ENCODE measurements around the gene ABHD3.
A peak's percentile ranks its signal among the peaks of the same experiment; 100 is the strongest.
"Not testable (repeated sequence)": the region's sequence is repeated elsewhere in the genome, so short reads cannot be mapped to it uniquely, and the experiment has no call there.

Gene ABHD3

GRCh38 chr18:21653361-21653760, 51.2 kb downstream of the ABHD3 start:
- no peak for DNase-seq (ENCODE audit: low read depth in 2 of 3, low spot score in 2 of 3)

- DNase-seq (ENCODE audit: low read depth in 2 of 3, low spot score in 2 of 3), result no peak
Observed at GRCh38 chr18:21652073-21652472, 52.5 kb downstream of the ABHD3 start.

GRCh38 chr18:21650311-21650710, 54.3 kb downstream of the ABHD3 start:
- no peak for DNase-seq (ENCODE audit: low read depth in 2 of 3, low spot score in 2 of 3)

GRCh38 chr18:21640375-21640774, 64.2 kb downstream of the ABHD3 start:
- DNase-seq (ENCODE audit: low read depth in 2 of 3, low spot score in 2 of 3), result not testable (repeated sequence)

GRCh38 chr18:21638822-21639221, 65.8 kb downstream of the ABHD3 start:
- no peak for DNase-seq (ENCODE audit: low read depth in 2 of 3, low spot score in 2 of 3)

GRCh38 chr18:21636769-21637168, 67.8 kb downstream of the ABHD3 start:
- DNase-seq (ENCODE audit: low read depth in 2 of 3, low spot score in 2 of 3), result no peak

- DNase-seq (ENCODE audit: low read depth in 2 of 3, low spot score in 2 of 3), result no peak
Observed at GRCh38 chr18:21634588-21635199, 69.9 kb downstream of the ABHD3 start.

- no peak for DNase-seq (ENCODE audit: low read depth in 2 of 3, low spot score in 2 of 3)
Observed at GRCh38 chr18:21632393-21632792, 72.2 kb downstream of the ABHD3 start.

- DNase-seq (ENCODE audit: low read depth in 2 of 3, low spot score in 2 of 3), result no peak
Observed at GRCh38 chr18:21629089-21629832, 75.3 kb downstream of the ABHD3 start.

GRCh38 chr18:21621640-21622039, 82.9 kb downstream of the ABHD3 start:
- not testable (repeated sequence) for DNase-seq (ENCODE audit: low read depth in 2 of 3, low spot score in 2 of 3)

GRCh38 chr18:21612125-21613039, 92.2 kb downstream of the ABHD3 start, which contains the start of gene SNRPD1:
Gene SNRPD1 (plus strand): TSS chr18:21612314. CDS start chr18:21612430, 116 bp downstream.
- peak; percentile 77 to 89 (median 82) for DNase-seq (ENCODE audit: low read depth in 2 of 3, low spot score in 2 of 3)

GRCh38 chr18:21611401-21612124, 93.0 kb downstream of the ABHD3 start:
- DNase-seq (ENCODE audit: low read depth in 2 of 3, low spot score in 2 of 3), result not testable (repeated sequence)

GRCh38 chr18:21605213-21605612, 99.4 kb downstream of the ABHD3 start:
- no peak for DNase-seq (ENCODE audit: low read depth in 2 of 3, low spot score in 2 of 3)

GRCh38 chr18:21604671-21605070, 99.9 kb downstream of the ABHD3 start:
- no peak for DNase-seq (ENCODE audit: low read depth in 2 of 3, low spot score in 2 of 3)

GRCh38 chr18:21602299-21602587, 102.3 kb downstream of the ABHD3 start:
- no peak for DNase-seq (ENCODE audit: low read depth in 2 of 3, low spot score in 2 of 3)

All from activated CD8-positive, alpha-beta memory T cell treated with anti-CD3 and anti-CD28 coated beads for 48 hours (primary cell).